WTC11 (cell line): ENCODE measurements around the gene FAM174B.

Source experiments
- CTCF ChIP-seq: fragments of 200-600 bp; IDR thresholded peaks from 2 replicates; pipeline ENCODE4 v1.8.0; 2022; ENCODE audit warnings: antibody characterized with exemption
- FOXJ3 ChIP-seq: sonication (generic); formaldehyde crosslinking; IDR thresholded peaks from 2 replicates; pipeline ENCODE4 v1.9.0; 2021; ENCODE audit warnings: missing genetic modification reagents, mild to moderate bottlenecking, borderline replicate concordance
- GRHL2 ChIP-seq: fragments of 250-450 bp; sonication (Bioruptor Pico); IDR thresholded peaks from 2 replicates; pipeline ENCODE4 v1.8.0; 2022; ENCODE audit warnings: mild to moderate bottlenecking, moderate library complexity; ENCODE audit not compliant: insufficient replicate concordance, severe bottlenecking
- NFE2L1 ChIP-seq: sonication (generic); formaldehyde crosslinking; IDR thresholded peaks from 2 replicates; pipeline ENCODE4 v1.8.1; 2023; ENCODE audit warnings: missing genetic modification reagents
- PRDM15 ChIP-seq: sonication (generic); formaldehyde crosslinking; IDR thresholded peaks from 2 replicates; pipeline ENCODE4 v1.8.0; 2022; ENCODE audit warnings: missing genetic modification reagents
- SP1 ChIP-seq: sonication (generic); formaldehyde crosslinking; conservative IDR thresholded peaks from 2 replicates; pipeline ENCODE4 v1.8.1; 2022; ENCODE audit warnings: missing genetic modification reagents
- ZNF232 ChIP-seq: sonication (generic); formaldehyde crosslinking; IDR thresholded peaks from 2 replicates; pipeline ENCODE4 v1.8.0; 2022; ENCODE audit warnings: mild to moderate bottlenecking, missing genetic modification reagents
- ZNF281 ChIP-seq: sonication (generic); formaldehyde crosslinking; IDR thresholded peaks from 2 replicates; pipeline ENCODE4 v1.8.0; 2023; ENCODE audit warnings: mild to moderate bottlenecking, missing genetic modification reagents

- TF ChIP-seq CTCF: no peak
- TF ChIP-seq GRHL2 (CRISPR knock-in tag): no peak
- TF ChIP-seq SP1: no peak
- no peak for TF ChIP-seq ZNF232 (CRISPR knock-in tag)
- TF ChIP-seq NFE2L1 (CRISPR knock-in tag): no peak
- TF ChIP-seq PRDM15: no peak
- TF ChIP-seq ZNF281: no peak
- no peak for TF ChIP-seq FOXJ3 (CRISPR knock-in tag)
These were observed 81.4 kb downstream of the FAM174B start for GRCh38 chr15:92574161-92574560.
